C4-2B (cell line): ENCODE data around the gene TPI1.
"Not testable (repeated sequence)": the region's sequence is repeated elsewhere in the genome, so short reads cannot be mapped to it uniquely, and the experiment has no call there.

ENCODE experiments used
- H3K27ac ChIP-seq: fragments of 450-650 bp; 2 replicates; pipeline ENCODE4 v1.5.1; 2017
- ZFX ChIP-seq: fragments of 450-650 bp; IDR thresholded peaks from 2 replicates; pipeline ENCODE4 v1.6.1; 2017
- TF ChIP-seq, protein P1 (sequence below): fragments of 450-650 bp; conservative IDR thresholded peaks from 2 replicates; pipeline ENCODE4 v1.5.1; 2017; ENCODE audit warnings: mild to moderate bottlenecking

Gene TPI1

DNA sequence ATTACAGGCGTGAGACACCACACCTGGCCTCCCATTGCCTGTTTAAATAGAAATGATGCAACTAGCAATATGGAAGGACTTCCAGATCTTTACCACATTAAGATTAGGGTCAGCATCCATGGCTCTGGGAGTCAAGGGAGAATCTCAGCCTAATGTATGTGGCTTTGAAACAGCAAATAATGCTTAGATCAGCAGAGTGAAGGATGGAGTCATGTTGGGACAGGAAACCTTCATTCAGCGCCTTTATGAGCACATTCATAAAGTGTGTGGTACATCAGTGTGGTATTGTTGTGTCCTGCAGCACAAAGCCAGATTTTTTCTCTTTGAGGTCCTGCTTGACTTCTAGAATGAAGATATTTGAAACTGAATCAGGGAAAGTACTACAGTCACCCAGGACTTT lies 21.0 kb downstream of the TPI1 start:
- H3K27ac ChIP-seq = peak overlapping the region; percentile 9; the same call in 1 of the 2 replicates
- TF ChIP-seq, protein P1, sequence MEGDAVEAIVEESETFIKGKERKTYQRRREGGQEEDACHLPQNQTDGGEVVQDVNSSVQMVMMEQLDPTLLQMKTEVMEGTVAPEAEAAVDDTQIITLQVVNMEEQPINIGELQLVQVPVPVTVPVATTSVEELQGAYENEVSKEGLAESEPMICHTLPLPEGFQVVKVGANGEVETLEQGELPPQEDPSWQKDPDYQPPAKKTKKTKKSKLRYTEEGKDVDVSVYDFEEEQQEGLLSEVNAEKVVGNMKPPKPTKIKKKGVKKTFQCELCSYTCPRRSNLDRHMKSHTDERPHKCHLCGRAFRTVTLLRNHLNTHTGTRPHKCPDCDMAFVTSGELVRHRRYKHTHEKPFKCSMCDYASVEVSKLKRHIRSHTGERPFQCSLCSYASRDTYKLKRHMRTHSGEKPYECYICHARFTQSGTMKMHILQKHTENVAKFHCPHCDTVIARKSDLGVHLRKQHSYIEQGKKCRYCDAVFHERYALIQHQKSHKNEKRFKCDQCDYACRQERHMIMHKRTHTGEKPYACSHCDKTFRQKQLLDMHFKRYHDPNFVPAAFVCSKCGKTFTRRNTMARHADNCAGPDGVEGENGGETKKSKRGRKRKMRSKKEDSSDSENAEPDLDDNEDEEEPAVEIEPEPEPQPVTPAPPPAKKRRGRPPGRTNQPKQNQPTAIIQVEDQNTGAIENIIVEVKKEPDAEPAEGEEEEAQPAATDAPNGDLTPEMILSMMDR = no peak

DNA sequence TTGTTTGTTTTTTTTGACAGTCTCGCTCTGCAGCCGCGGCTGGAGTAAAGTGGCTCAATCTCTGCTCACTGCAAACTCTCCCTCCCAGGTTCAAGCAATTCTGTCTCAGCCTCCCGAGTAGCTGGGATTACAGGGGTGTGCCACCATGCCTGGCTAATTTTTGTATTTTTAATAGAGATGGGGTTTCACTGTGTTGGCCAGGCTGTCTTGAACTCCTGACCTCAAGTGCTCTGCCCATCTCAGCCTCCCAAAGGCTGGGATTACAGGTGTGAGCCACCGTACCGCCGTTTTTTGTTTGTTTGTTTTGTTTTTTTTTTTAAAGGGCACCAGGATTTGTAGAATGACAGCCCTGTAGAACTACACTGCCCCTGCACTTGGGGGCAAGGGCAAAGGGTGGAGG lies 21.5 kb downstream of the TPI1 start:
- peak overlapping the region; percentile 9; the same call in 1 of the 2 replicates for H3K27ac ChIP-seq

DNA sequence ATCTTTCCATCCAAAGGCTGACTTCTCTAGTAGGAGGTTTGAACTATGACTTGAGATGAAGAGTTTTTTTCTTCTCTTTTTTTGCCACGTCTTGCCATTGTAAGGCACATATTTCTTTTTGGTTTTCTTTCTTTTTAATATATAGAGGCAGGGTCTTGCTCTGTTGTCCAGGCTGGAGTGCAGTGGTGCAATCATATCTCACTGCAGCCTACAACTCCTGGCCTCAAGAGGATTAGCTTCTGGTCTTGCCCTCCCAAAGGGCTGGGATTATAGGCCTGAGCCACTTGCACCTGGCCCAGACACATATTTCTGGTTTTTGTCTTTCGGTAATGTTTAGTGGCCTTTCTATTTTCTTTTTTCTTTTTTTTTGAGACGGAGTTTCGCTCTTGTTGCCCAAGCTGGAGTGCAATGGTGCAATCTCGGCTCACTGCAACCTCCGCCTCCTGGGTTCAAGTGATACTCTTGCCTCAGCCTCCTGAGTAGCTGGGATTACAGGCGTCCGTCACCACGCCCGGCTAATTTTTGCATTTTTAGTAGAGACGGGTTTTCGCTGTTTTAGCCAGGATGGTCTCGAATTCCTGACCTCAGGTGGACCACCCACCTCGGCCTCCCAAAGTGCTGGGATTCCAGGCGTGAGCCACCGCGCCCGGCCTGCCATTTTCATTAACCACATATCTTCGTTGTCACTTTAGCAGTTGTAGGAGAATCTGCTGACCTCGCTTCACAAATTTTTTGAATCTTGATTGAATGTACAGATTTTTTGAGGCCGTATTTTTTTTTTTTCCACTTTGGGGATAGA lies 22.6 kb downstream of the TPI1 start:
- H3K27ac ChIP-seq = peak overlapping the region; percentile 80

DNA sequence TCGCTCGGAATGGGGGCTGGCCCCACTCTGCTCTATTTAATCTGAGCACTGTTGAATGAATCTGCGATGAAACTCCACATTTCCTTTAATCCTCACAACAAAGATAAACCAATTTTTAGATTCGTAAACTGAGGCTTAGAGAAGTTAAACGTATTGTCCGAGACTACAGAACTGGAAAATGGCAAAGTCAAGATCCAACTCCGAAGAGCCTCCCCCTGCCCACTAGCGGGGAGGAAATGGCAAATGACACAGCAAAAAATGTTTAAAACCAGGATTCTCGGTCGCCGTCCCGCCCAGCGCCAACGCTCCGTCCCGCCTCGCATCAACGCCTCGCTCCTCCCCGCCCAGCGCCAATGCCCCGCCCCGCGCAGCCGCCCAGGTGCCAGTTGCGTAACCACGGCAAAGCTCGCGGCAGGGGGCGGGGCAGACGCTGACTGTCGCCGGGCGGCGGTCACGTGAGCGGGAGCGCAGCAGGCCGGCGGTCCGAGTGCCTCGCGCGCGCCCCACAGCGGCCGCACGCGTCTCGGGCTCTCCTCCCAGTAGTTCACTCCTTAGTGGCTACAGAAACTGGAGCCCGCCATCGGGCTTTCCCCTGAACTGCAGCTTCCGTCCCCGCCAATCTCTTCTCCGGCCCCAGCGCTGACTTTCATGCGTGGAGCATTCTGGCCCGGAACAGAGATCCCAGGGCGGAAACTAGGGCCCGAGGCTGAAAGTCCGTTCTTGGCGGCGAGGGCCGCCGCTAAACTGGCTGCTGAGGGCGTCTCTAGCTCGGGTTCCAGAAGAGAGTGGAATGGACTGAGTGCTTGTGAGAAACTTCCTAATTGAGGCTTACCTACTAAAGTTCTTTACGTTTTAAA lies 23.7 kb downstream of the TPI1 start:
- peak overlapping the region; percentile 80 for H3K27ac ChIP-seq

DNA sequence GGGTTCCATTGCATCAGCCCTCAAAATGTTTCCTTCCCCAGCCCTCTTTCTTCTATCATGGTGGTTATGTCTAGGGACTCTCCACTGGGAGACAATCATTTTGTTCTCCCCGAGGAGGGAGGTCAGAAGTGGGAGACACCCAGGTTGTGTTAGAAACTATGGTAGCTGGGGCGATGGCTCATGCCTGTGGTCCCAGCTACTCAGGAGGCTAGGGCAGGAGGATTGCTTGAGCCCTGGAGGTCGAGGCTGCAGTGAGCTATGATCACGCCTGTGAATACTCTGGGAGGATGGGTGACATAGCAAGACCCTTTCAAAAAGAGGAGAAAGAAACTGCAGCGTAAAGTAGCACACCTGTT lies 24.3 kb downstream of the TPI1 start:
- H3K27ac ChIP-seq = peak overlapping the region; percentile 80
- no peak for TF ChIP-seq ZFX
- TF ChIP-seq, protein P1 = no peak

More for the DNA sequence above, 23.7 kb downstream of the TPI1 start:
- TF ChIP-seq, protein P1 = peak; percentile 99
- no peak for TF ChIP-seq ZFX

DNA sequence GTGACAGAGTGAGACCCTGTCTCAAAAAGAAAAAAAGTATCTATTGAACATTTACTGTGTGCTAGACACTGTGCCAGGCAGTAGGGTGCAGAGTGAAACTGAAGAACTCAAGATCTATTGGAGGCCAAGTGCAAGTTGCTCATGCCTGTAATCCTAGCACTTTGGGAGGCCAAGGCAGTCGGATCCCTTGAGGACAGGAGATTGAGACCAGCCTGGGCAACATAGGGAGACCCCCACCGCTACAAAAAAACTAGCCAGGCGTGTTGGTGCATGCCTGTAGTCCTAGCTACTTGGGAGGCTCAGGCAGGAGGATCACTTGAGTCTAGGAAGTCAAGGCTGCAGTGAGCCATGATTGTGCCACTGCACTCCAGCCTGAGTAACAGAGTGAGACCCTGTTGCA lies 25.4 kb downstream of the TPI1 start:
- H3K27ac ChIP-seq = not testable (repeated sequence)

DNA sequence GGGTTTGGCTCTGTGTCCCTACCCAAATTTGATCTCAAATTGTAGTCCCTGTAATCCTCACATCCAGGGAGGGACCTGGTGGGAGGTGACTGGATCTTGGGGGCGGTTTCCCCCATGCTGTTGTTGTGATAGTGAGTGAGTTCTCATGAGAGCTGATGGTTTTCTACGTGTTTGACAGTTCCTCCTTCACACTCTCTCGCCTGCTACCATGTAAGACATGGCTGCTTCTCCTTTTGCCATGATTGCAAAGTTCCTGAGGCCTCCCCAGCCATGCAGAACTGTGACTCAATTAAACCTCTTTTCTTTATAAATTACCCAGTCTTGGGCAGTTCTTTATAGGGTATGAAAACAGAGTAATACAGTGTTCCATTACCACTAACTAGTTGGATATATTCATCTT lies 27.0 kb downstream of the TPI1 start:
- TF ChIP-seq, protein P1 = no peak
- no peak for TF ChIP-seq ZFX
- H3K27ac ChIP-seq = no peak overlapping the region

DNA sequence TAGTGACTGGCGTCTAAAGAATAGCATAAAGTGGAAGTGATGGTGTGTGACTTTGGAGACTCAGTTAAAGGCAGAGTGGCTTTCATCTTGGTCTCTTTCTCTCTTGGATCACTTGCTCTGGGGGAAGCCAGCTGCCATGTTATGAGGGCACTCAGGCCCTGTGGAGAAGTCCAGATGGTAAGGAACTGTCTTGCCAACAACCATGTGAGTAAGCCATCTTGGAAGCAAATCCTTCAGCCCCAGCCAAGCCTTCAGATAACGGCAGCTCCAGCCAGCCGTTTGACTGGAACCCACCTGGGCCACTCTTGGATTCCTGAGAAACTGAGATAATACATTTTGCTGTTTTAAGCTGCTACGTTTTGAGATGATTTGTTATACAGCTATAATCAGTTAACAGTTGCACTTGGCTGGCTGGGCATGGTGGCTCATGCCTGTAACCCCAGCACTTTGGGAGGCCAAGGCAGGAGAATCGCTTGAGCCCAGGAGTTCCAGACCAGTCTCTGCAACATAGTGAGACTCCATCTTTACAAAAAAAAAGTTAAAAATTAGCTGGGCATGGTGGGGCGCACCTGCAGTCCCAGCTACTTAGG lies 29.6 kb downstream of the TPI1 start:
- TF ChIP-seq, protein P1 = no peak
- no peak for TF ChIP-seq ZFX
- H3K27ac ChIP-seq = no peak overlapping the region
